Endothelial cell of umbilical vein (primary cell): ENCODE data around the gene KLHL17.

Source experiments
- CTCF ChIP-seq, 2 donors: IDR thresholded peaks; 1 replicate in 1 of 2; 2 replicates in 1 of 2; pipeline ENCODE4 v1.5.1; 2011; ENCODE audit warnings: low read length in 2 of 2, mild to moderate bottlenecking in 2 of 2, moderate library complexity in 2 of 2, control low read depth in 1 of 2, inconsistent platforms in 1 of 2, low read depth in 1 of 2; ENCODE audit not compliant: insufficient read depth in 1 of 2; ENCODE audit errors: extremely low read depth in 1 of 2
- EZH2 ChIP-seq: IDR thresholded peaks from 2 replicates; pipeline ENCODE4 v1.6.1; 2012; ENCODE audit warnings: borderline replicate concordance, low read depth, mild to moderate bottlenecking, moderate library complexity, low read length, inconsistent platforms; ENCODE audit not compliant: severe bottlenecking
- FOS ChIP-seq: IDR thresholded peaks from 2 replicates; pipeline ENCODE4 v1.6.1; 2011; ENCODE audit warnings: mild to moderate bottlenecking, low read length, moderate library complexity, borderline replicate concordance; ENCODE audit not compliant: insufficient read depth
- GATA2 ChIP-seq: IDR thresholded peaks from 2 replicates; pipeline ENCODE4 v1.7.0; 2011; ENCODE audit warnings: low read depth, mild to moderate bottlenecking, moderate library complexity, mixed read lengths, low read length; ENCODE audit not compliant: insufficient read length, insufficient read depth
- JUN ChIP-seq: IDR thresholded peaks from 2 replicates; pipeline ENCODE4 v1.6.1; 2011; ENCODE audit warnings: borderline replicate concordance, low read depth; ENCODE audit not compliant: insufficient read length, insufficient read depth
- MAX ChIP-seq: IDR thresholded peaks from 2 replicates; pipeline ENCODE4 v1.6.1; 2011; ENCODE audit not compliant: insufficient read depth, insufficient read length
- POLR2A ChIP-seq: IDR thresholded peaks from 2 replicates; pipeline ENCODE4 v1.6.1; 2012; ENCODE audit warnings: low read depth, mild to moderate bottlenecking, control low read depth, low read length
- POLR2AphosphoS5 ChIP-seq: IDR thresholded peaks from 2 replicates; pipeline ENCODE4 v1.6.1; 2012; ENCODE audit warnings: low read depth, mild to moderate bottlenecking, control low read depth, low read length, moderate library complexity; ENCODE audit not compliant: insufficient read depth

GRCh38 chr1:952201-952600, 8.2 kb upstream of the KLHL17 start:
- no peak for TF ChIP-seq GATA2
- TF ChIP-seq CTCF (IDR thresholded peaks at IDR 0.05; ENCODE audit: extremely low read depth in 1 of 2, insufficient read depth in 1 of 2, low read depth in 1 of 2, low read length in 2 of 2): no peak
- TF ChIP-seq EZH2: no peak
- TF ChIP-seq POLR2A: no peak
- no peak for TF ChIP-seq FOS
- TF ChIP-seq POLR2AphosphoS5: no peak
- TF ChIP-seq MAX: no peak
- no peak for TF ChIP-seq JUN
